GM12878 (cell line): Measurements from ENCODE around the gene DYNLT5. TPM values are rescaled to one million over a fixed set of nuclear protein-coding genes. Genes with fewer than 3 reads are reported as not detected.

Experiments
- ATAC-seq: fragments of 200-7000 bp; cut with Tn5 transposase; 3 replicates; pipeline ENCODE4 v1.9.1; 2020; ENCODE audit warnings: mild to moderate bottlenecking, moderate library complexity
- BruUV-seq: library from RNA; stranded (reverse); fragments of 400-500 nt; replicated peaks from 2 replicates; lab custom pipeline; 2021; lab: Mats Ljungman, UMichigan
- CTCF ChIA-PET: fragments of 300-600 bp; sonication (Branson Sonifier 250); formaldehyde crosslinking; extraction: SDS; loops from one replicate; lab custom pipeline; 2021; ENCODE audit warnings: inconsistent platforms; lab: Yijun Ruan, JAX
- POLR2A ChIA-PET: fragments of 350-600 bp; formaldehyde crosslinking; extraction: SDS; loops from one replicate; lab custom pipeline; 2021; ENCODE audit warnings: inconsistent platforms; lab: Charles Lee
- RAD21 ChIA-PET: fragments of 300-600 bp; sonication (Branson Sonifier 250); formaldehyde crosslinking; loops from one replicate; lab custom pipeline; 2023; ENCODE audit warnings: antibody characterized with exemption; ENCODE audit not compliant: unreplicated experiment; lab: Charles Lee
- SMC1A ChIA-PET: fragments of 300-600 bp; sonication (Branson Sonifier 250); formaldehyde crosslinking; loops from one replicate; lab custom pipeline; 2023; ENCODE audit not compliant: unreplicated experiment, uncharacterized antibody; lab: Charles Lee
- DNase-seq: peaks from one replicate; pipeline ENCODE4 v3.0.0-alpha.2; 2011; ENCODE audit warnings: low read depth, low spot score
- FAIRE-seq: peaks from 3 replicates; lab custom pipeline; 2011; peaks lifted over from hg19 to GRCh38; lab: Jason Lieb, UNC
- H2AFZ ChIP-seq: 2 replicates; pipeline ENCODE4 v1.6.0; 2011; ENCODE audit warnings: low read depth, low read length, control low read depth; ENCODE audit not compliant: control insufficient read depth
- H3K27ac ChIP-seq: 2 replicates; pipeline ENCODE4 v1.5.1; 2011; ENCODE audit warnings: control low read depth; ENCODE audit not compliant: control insufficient read depth, insufficient read depth
- H3K27me3 ChIP-seq, 2 experiments: replicated peaks in 1 of 2; 2 replicates each; pipeline versions ENCODE4 v1.6.0 to v1.6.1; 2011; ENCODE audit warnings: low read length in 1 of 2; ENCODE audit not compliant: control insufficient read depth in 2 of 2, insufficient read depth in 2 of 2
- H3K36me3 ChIP-seq, 2 experiments: 2 replicates each; pipeline ENCODE4 v1.5.1; 2011; ENCODE audit warnings: low read length in 1 of 2; ENCODE audit not compliant: control insufficient read depth in 2 of 2, insufficient read depth in 2 of 2
- H3K4me1 ChIP-seq: 2 replicates; pipeline ENCODE4 v1.6.1; 2011; ENCODE audit warnings: mild to moderate bottlenecking, low read length, moderate library complexity, mixed read lengths; ENCODE audit not compliant: control insufficient read depth, insufficient read depth
- H3K4me2 ChIP-seq: 2 replicates; pipeline ENCODE4 v1.6.0; 2011; ENCODE audit warnings: control low read depth; ENCODE audit not compliant: control insufficient read depth, insufficient read depth
- H3K4me3 ChIP-seq: fragments of 200-600 bp; sonication (generic); 2 replicates; pipeline ENCODE4 v1.5.1; 2016
- H3K79me2 ChIP-seq: 2 replicates; pipeline ENCODE4 v1.6.0; 2011; ENCODE audit warnings: low read length; ENCODE audit not compliant: control insufficient read depth, insufficient read depth
- H3K9ac ChIP-seq: 2 replicates; pipeline ENCODE4 v1.8.0; 2011; ENCODE audit warnings: low read length, control low read depth, mixed read lengths; ENCODE audit not compliant: control insufficient read depth, insufficient read depth
- H3K9me3 ChIP-seq: replicated peaks from 3 replicates; pipeline ENCODE4 v1.5.1; 2011; ENCODE audit warnings: mild to moderate bottlenecking, low read length; ENCODE audit not compliant: control insufficient read depth, insufficient read depth
- H4K20me1 ChIP-seq: 2 replicates; pipeline ENCODE4 v1.6.0; 2011; ENCODE audit not compliant: control insufficient read depth, insufficient read depth
- EGR1 ChIP-seq, 2 experiments: IDR thresholded peaks; 1 replicate in 1 of 2; 2 replicates in 1 of 2; pipeline ENCODE4 v1.6.1; 2011 to 2012; ENCODE audit warnings: low read depth in 2 of 2, low read length in 2 of 2, borderline replicate concordance in 1 of 2, mild to moderate bottlenecking in 1 of 2, moderate library complexity in 1 of 2
- EP300 ChIP-seq, 2 experiments: fragments of 150-350 bp in 1 of 2; IDR thresholded peaks; 2 replicates each; pipeline ENCODE4 v1.6.1; 2011 to 2012; ENCODE audit warnings: low read depth in 2 of 2, low read length in 2 of 2, borderline replicate concordance in 1 of 2, improper control_type of control experiment in 1 of 2, inconsistent platforms in 1 of 2; ENCODE audit not compliant: control insufficient read depth in 1 of 2
- HDGF ChIP-seq: fragments of 450-650 bp; IDR thresholded peaks from 2 replicates; pipeline ENCODE4 v1.6.1; 2016; ENCODE audit warnings: antibody characterized with exemption
- MEF2A ChIP-seq: IDR thresholded peaks from 2 replicates; pipeline ENCODE4 v1.6.1; 2011; ENCODE audit warnings: low read depth, mild to moderate bottlenecking, low read length, moderate library complexity; ENCODE audit not compliant: insufficient read depth
- MYB ChIP-seq: fragments of 150-350 bp; IDR thresholded peaks from 2 replicates; pipeline ENCODE4 v1.6.1; 2014; ENCODE audit warnings: mild to moderate bottlenecking, low read depth, low read length, borderline replicate concordance
- RFX5 ChIP-seq: IDR thresholded peaks from 2 replicates; pipeline ENCODE4 v1.6.1; 2011; ENCODE audit warnings: low read depth, low read length, improper control_type of control experiment
- SREBF2 ChIP-seq: IDR thresholded peaks from 2 replicates; pipeline ENCODE4 v1.6.1; 2012; ENCODE audit warnings: mild to moderate bottlenecking, low read length
- WGBS: methylation state at CpG from one replicate; pipeline ENCODE4 v1.1.6; 2016; ENCODE audit warnings: low lambda C conversion rate; ENCODE audit not compliant: insufficient replicate concordance, insufficient coverage; ENCODE audit errors: missing lambda C conversion rate; 5-methylcytosine and 5-hydroxymethylcytosine counted together
- in situ Hi-C: fragments of 300-500 bp; cut with MboI; formaldehyde crosslinking; loops from 9 replicates; pipeline ENCODE4 v1.14.3; 2018; ENCODE audit warnings: mixed read lengths
- intact Hi-C: fragments of 100-400 bp; cut with micrococcal nuclease; formaldehyde crosslinking; loops from one replicate; pipeline ENCODE4 v1.14.2; 2022; ENCODE audit not compliant: unreplicated experiment
- polyA plus RNA-seq, 11 experiments: library from polyadenylated mRNA; depleted of rRNA in 4 of 11; unstranded in 6 of 11; stranded (reverse) in 5 of 11; fragments of >200 nt; fragmentation: Nextera tagmentation in 4 of 11; fragmentation: Illumina TruSeq in 1 of 11; extraction: Ambion mirVana in 4 of 11; extraction: Trizol in 1 of 11; gene quantifications; 1 replicate in 1 of 11; 2 replicates in 10 of 11; pipeline versions ENCODE4 v1.2.1 to v1.2.3, GENCODE V29; 2011 to 2016; ENCODE audit warnings: inconsistent platforms in 2 of 11, missing spikeins in 2 of 11, low read depth in 1 of 11
- total RNA-seq, 4 experiments: library from RNA; depleted of rRNA in 3 of 4; stranded (reverse); fragments of >200 nt in 3 of 4; fragmentation: Illumina TruSeq in 1 of 4; extraction: Trizol in 1 of 4; gene quantifications; 2 replicates each; pipeline versions ENCODE4 v1.2.1 to v1.2.3, GENCODE V29; 2013 to 2021
- TF ChIP-seq, protein P1 (sequence below): fragments of 450-650 bp; IDR thresholded peaks from 2 replicates; pipeline ENCODE4 v1.6.1; 2016; ENCODE audit warnings: mild to moderate bottlenecking
- TF ChIP-seq, protein P2 (sequence below): IDR thresholded peaks from 2 replicates; pipeline ENCODE4 v1.6.1; 2011; ENCODE audit warnings: low read depth, low read length, improper control_type of control experiment, borderline replicate concordance
- TF ChIP-seq, protein P3 (sequence below): fragments of 450-650 bp; IDR thresholded peaks from 2 replicates; pipeline ENCODE4 v1.6.1; 2016; ENCODE audit warnings: mild to moderate bottlenecking
- TF ChIP-seq, protein P4 (sequence below): IDR thresholded peaks from 2 replicates; pipeline ENCODE4 v1.6.1; 2012; ENCODE audit warnings: low read depth, low read length, improper control_type of control experiment

The DYNLT5 gene
- total and polyA plus RNA-seq, 10 of the 15 experiments (the other 5 are each of a cell fraction or from before 2014, with no cell fraction given): not detected

DNA sequence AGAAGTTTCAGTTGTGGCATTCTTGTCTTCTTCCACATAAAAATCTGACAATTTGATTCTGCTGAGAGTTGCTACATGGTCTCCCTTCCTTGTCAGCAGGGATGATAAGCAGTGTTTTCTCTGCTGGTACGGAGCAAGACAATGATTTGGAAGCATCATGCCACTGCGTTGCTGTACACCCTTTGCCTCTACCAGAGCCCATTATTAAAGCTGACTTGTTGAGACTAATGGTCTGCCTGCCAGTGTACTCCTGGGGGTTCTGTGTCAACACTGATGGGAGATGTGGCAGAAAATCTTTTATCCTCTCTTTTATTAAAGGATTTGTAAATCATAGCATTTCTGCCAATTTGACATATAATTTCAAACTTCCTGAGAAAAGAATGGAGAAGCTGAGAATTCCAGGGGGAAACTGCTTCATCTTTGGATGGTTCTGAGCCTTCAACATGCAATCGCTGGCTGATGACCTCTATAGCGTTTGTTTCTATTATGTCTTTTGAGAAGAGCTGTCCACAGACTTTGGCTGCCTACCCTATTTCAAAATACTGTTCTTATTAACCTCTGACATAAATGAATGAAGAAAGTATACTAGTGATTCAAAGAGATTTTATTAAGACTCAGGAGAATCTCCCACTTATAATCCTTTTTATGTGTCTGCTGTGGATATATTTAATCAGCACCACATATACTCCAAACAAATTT lies 47.9 kb upstream of the DYNLT5 start:
- no peak overlapping the region for H3K4me2 ChIP-seq
- ATAC-seq (no peak), FAIRE-seq (no peak), DNase-seq (no peak)
- no peaks in the 10 kb centered on the region for H3K36me3 ChIP-seq
- no peaks in the 10 kb centered on the region for H3K27me3 ChIP-seq
- no peak overlapping the region for H3K9ac ChIP-seq
- H3K79me2 ChIP-seq: no peaks in the 10 kb centered on the region
- H3K9me3 ChIP-seq: no peaks in the 10 kb centered on the region
- H3K4me3 ChIP-seq: no peak overlapping the region
- no peak overlapping the region for H2AFZ ChIP-seq
- POLR2A ChIA-PET: no interaction called here
- CTCF ChIA-PET: interaction anchor here (1.2 kb wide), 1 partner anchor 22 kb away, joined by 3 read pairs; no protein-coding TSS in a partner anchor
- in situ Hi-C loops: no loop called here
- H4K20me1 ChIP-seq: no peaks in the 10 kb centered on the region
- no peaks in the 10 kb centered on the region for H3K4me1 ChIP-seq
- TF ChIP-seq SREBF2: no peak
- no peak for TF ChIP-seq EP300 (IDR thresholded peaks at IDR 0.05; ENCODE audit: borderline replicate concordance in 1 of 2, control insufficient read depth in 1 of 2, low read depth in 2 of 2, low read length in 2 of 2)
- TF ChIP-seq, protein P1, sequence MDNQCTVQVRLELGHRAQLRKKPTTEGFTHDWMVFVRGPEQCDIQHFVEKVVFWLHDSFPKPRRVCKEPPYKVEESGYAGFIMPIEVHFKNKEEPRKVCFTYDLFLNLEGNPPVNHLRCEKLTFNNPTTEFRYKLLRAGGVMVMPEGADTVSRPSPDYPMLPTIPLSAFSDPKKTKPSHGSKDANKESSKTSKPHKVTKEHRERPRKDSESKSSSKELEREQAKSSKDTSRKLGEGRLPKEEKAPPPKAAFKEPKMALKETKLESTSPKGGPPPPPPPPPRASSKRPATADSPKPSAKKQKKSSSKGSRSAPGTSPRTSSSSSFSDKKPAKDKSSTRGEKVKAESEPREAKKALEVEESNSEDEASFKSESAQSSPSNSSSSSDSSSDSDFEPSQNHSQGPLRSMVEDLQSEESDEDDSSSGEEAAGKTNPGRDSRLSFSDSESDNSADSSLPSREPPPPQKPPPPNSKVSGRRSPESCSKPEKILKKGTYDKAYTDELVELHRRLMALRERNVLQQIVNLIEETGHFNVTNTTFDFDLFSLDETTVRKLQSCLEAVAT: no peak
- TF ChIP-seq RFX5: no peak
- TF ChIP-seq, protein P2, sequence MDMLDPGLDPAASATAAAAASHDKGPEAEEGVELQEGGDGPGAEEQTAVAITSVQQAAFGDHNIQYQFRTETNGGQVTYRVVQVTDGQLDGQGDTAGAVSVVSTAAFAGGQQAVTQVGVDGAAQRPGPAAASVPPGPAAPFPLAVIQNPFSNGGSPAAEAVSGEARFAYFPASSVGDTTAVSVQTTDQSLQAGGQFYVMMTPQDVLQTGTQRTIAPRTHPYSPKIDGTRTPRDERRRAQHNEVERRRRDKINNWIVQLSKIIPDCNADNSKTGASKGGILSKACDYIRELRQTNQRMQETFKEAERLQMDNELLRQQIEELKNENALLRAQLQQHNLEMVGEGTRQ: no peak
- no peak for TF ChIP-seq HDGF
- no peak for TF ChIP-seq MYB
- no peak for TF ChIP-seq EGR1 (IDR thresholded peaks at IDR 0.05; ENCODE audit: borderline replicate concordance in 1 of 2, low read depth in 2 of 2, low read length in 2 of 2)
- TF ChIP-seq, protein P3, sequence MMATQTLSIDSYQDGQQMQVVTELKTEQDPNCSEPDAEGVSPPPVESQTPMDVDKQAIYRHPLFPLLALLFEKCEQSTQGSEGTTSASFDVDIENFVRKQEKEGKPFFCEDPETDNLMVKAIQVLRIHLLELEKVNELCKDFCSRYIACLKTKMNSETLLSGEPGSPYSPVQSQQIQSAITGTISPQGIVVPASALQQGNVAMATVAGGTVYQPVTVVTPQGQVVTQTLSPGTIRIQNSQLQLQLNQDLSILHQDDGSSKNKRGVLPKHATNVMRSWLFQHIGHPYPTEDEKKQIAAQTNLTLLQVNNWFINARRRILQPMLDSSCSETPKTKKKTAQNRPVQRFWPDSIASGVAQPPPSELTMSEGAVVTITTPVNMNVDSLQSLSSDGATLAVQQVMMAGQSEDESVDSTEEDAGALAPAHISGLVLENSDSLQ: no peak
- no peak for TF ChIP-seq MEF2A
- TF ChIP-seq, protein P4, sequence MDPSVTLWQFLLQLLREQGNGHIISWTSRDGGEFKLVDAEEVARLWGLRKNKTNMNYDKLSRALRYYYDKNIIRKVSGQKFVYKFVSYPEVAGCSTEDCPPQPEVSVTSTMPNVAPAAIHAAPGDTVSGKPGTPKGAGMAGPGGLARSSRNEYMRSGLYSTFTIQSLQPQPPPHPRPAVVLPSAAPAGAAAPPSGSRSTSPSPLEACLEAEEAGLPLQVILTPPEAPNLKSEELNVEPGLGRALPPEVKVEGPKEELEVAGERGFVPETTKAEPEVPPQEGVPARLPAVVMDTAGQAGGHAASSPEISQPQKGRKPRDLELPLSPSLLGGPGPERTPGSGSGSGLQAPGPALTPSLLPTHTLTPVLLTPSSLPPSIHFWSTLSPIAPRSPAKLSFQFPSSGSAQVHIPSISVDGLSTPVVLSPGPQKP: no peak
- TF ChIP-seq, all 136 proteins: peak for 0
- no TSS peak for BruUV-seq
- intact Hi-C loops: no loop called here
- SMC1A ChIA-PET: no interaction called here
- WGBS: 30% methylated on average over 4 of the region's 4 CpGs
- RAD21 ChIA-PET: no interaction called here
- H3K27ac ChIP-seq: no peak overlapping the region
